HG02981 (cell line): ENCODE data around the gene TBC1D13.
"Not testable (repeated sequence)": the region's sequence is repeated elsewhere in the genome, so short reads cannot be mapped to it uniquely, and the experiment has no call there.

ENCODE experiments used
- ATAC-seq: cut with Tn5 transposase; IDR thresholded peaks from one replicate; pipeline ENCODE4 v1.9.1; 2021; ENCODE audit warnings: mild to moderate bottlenecking, moderate library complexity; ENCODE audit not compliant: unreplicated experiment

Gene TBC1D13

GRCh38 chr9:128841694-128842492 is 54.8 kb downstream of the TBC1D13 start:
- no peak for ATAC-seq

GRCh38 chr9:128843171-128843570 is 56.1 kb downstream of the TBC1D13 start:
- not testable (repeated sequence) for ATAC-seq

DNA sequence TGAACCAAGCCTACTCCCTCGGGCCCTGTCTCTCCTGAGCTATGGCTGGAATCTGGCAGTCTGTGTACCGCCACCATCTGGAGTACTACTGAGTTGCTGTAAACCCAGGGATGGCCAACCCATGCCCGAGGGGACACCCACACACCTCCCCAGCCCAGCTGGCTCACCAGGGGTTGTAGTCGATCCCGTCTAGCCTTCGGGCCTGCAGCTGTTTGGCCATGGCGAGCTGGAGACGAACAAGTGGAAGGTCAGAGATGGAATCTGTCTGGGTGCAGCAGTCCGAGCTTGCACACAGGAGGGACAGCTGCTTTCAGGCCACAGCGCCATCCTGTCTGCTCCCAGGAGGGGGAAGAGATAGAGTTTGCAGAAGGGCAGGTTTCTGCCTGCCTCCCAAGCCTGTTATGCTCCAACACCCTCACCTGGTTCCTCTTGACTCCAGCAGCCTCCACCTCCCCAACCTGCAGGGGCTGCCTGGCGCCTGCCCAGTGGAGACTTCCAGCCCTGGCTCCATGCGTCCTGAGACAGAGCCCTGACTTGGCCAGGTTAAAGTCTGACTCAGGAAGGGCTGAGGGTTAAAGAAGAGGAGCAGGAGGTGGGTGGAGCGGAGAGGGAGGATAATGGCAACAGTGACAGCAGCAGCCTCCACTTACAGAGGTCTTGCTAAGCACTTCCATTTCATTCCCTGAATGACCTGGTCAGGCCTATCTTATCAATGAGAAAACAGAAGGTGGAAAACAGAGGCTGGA is 58.3 kb downstream of the TBC1D13 start:
- ATAC-seq = no peak

DNA sequence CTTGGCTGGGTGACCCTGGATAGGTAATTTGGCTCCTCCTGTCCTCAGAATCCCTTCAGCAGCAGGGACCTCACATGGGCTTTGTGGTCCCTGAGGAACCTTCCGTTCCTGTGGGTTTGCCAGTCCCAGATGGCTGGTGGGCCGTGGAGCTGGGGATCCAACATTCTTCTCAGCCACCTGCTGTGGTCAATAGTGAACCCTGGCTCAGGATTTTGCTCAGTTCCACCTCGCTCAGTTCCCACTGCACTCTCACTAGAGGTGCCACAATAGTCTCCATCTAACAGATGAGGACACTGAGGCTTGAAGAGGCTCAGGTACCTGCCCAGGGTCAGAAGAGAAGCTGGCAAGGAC is 59.6 kb downstream of the TBC1D13 start:
- no peak for ATAC-seq

DNA sequence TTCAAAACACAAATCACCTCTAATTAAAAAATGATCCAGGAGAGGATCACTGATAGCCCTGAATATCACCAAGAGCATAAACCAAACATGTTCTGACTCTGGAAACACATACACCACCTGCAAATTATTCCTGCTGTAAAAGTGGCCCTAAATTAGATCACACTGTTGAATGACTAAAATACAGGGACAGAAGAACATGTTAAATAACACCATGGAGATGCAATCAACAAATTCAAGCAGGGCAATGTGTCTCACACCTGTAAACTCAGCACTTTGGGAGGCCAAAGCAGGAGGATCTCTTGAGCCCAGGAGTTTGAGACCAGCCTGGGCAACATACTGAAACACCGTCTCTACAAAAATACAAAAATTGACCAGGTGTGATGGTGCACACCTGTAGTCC is 60.8 kb downstream of the TBC1D13 start:
- ATAC-seq = no peak

DNA sequence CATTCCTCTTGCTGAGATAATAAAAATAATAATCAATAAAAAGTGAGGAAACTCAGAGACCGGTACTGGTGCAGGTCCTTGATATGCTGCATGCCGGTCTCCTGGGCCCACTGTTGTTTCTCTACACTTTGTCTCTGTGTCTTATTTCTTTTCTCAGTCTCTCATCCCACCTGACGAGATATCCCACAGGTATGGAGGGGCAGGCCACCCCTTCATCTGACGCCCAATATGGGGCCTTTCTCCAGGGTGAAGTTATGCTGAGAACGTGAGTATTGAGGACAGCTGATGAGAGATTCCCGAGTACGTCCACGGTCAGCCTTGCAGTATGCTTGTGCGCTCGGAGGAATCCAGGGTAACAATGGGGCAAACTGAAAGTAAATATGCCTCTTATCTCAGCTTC is 64.0 kb downstream of the TBC1D13 start:
- ATAC-seq = not testable (repeated sequence)

DNA sequence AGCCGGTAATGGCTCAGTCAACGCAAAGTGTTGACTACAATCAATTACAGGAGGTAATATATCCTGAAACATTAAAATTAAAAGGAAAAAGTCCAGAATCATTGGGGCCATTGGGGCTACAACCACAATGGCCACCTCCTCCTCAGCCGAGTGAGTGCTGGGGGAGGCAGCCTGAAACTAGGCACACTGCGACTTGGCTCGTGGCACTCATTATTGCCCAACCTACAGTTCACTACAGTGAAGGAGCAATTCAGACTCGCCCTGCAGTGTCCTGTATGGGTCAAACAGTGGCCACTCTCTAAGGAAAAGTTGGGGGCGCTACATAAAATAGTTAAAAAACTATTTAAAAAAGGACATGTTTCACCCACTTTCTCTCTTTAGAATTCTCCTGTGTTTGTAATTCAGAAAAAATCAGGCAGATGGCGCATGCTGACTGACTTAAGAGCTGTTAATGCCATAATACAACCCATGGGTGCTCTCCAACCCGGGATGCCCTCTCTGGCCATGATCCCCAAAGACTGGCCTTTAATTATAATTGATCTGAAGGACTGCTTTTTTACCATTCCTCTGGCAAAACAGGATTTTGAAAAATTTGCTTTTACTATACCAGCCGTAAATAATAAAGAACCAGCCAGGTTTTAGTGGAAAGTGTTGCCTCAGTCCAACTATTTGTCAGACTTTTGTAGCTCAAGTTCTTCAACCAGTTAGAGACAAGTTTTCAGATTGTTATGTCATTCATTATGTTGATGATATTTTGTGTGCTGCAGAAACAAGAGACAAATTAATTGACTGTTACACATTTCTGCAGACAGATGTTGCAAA is 64.9 kb downstream of the TBC1D13 start:
- not testable (repeated sequence) for ATAC-seq

- ATAC-seq = not testable (repeated sequence)
These were observed 65.6 kb downstream of the TBC1D13 start for GRCh38 chr9:128852646-128853045.

DNA sequence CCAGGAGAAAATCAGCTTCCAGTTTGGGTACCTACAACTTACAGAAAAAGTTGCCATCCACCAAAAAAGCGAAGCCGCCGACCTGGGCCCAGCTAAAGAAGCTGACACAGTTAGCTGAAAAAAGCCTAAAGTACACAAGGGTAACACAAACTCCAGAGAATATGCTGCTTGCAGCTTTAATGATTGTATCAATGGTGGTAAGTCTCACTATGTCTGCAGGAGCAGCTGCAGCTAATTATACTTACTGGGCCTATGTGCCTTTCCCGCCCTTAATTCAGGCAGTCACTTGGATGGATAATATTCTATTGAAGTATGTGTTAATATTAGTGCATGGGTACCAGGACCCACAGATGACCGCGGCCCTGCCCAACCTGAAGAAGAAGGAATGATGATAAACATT is 67.4 kb downstream of the TBC1D13 start:
- ATAC-seq = not testable (repeated sequence)

GRCh38 chr9:128858476-128858875 is 71.4 kb downstream of the TBC1D13 start:
- ATAC-seq = not testable (repeated sequence)
